Smooth muscle cell (in vitro differentiated cells): ENCODE measurements around the gene JAZF1. TPM values are rescaled to one million over a fixed set of nuclear protein-coding genes. Genes with fewer than 3 reads are reported as not detected.

Experiments used
- DNase-seq: peaks from one replicate; lab custom pipeline; 2025; ENCODE audit not compliant: unreplicated experiment; lab: John Stamatoyannopoulos, UW
- H2AFZ ChIP-seq: fragments of 200-600 bp; sonication (generic); 2 replicates; pipeline ENCODE4 v1.6.0; 2016; ENCODE audit warnings: antibody characterized with exemption, low read depth, mild to moderate bottlenecking
- H3F3A ChIP-seq: fragments of 200-600 bp; sonication (generic); 2 replicates; pipeline ENCODE4 v1.6.0; 2017; ENCODE audit warnings: antibody characterized with exemption, low read depth
- H3K27ac ChIP-seq: fragments of 200-600 bp; sonication (generic); 2 replicates; pipeline ENCODE4 v1.5.1; 2016; ENCODE audit warnings: low read depth, mild to moderate bottlenecking
- H3K27me3 ChIP-seq: fragments of 200-600 bp; sonication (generic); 2 replicates; pipeline ENCODE4 v1.6.1; 2016; ENCODE audit warnings: low read depth, mild to moderate bottlenecking
- H3K36me3 ChIP-seq: fragments of 200-600 bp; sonication (generic); 2 replicates; pipeline ENCODE4 v1.5.1; 2016; ENCODE audit warnings: low read depth
- H3K4me1 ChIP-seq: fragments of 200-600 bp; sonication (generic); 2 replicates; pipeline ENCODE4 v1.5.1; 2016; ENCODE audit warnings: low read depth
- H3K4me2 ChIP-seq: fragments of 200-600 bp; sonication (generic); 2 replicates; pipeline ENCODE4 v1.6.0; 2016; ENCODE audit warnings: mild to moderate bottlenecking
- H3K4me3 ChIP-seq: fragments of 200-600 bp; sonication (generic); 2 replicates; pipeline ENCODE4 v1.5.1; 2016; ENCODE audit warnings: mild to moderate bottlenecking
- H3K79me2 ChIP-seq: fragments of 200-600 bp; sonication (generic); 2 replicates; pipeline ENCODE4 v1.6.0; 2016; ENCODE audit warnings: low read depth, mild to moderate bottlenecking
- H3K9ac ChIP-seq: fragments of 200-600 bp; sonication (generic); 2 replicates; pipeline ENCODE4 v1.6.0; 2016; ENCODE audit warnings: low read depth
- H3K9me3 ChIP-seq: fragments of 200-600 bp; sonication (generic); replicated peaks from 2 replicates; pipeline ENCODE4 v1.5.1; 2016; ENCODE audit warnings: low read depth
- H4K20me1 ChIP-seq: fragments of 200-600 bp; sonication (generic); 2 replicates; pipeline ENCODE4 v1.6.0; 2016; ENCODE audit warnings: low read depth
- WGBS: methylation state at CpG from one replicate; pipeline ENCODE4 v1.1.7; 2016; ENCODE audit warnings: low lambda C conversion rate; 5-methylcytosine and 5-hydroxymethylcytosine counted together
- polyA plus RNA-seq: library from polyadenylated mRNA; unstranded; fragments of >200 nt; fragmentation: Nextera tagmentation; extraction: Ambion mirVana; gene quantifications from 2 replicates; pipeline ENCODE4 v1.2.1, GENCODE V29; 2016
- total RNA-seq: library from RNA; depleted of rRNA; stranded (reverse); fragments of >200 nt; gene quantifications from 2 replicates; pipeline ENCODE4 v1.2.3, GENCODE V29; 2014
- TF ChIP-seq, protein P1 (sequence below): fragments of 200-600 bp; sonication (generic); IDR thresholded peaks from 2 replicates; pipeline ENCODE4 v1.5.1; 2017; ENCODE audit warnings: borderline replicate concordance, mild to moderate bottlenecking, antibody characterized with exemption; ENCODE audit not compliant: insufficient read depth, poor library complexity, severe bottlenecking

Gene JAZF1
- total and polyA plus RNA-seq, 2 experiments from 2014 or later: 17.4 to 18.0 TPM

- Histone ChIP-seq H3K36me3 (no peaks in the 10 kb centered on the region), H3K27ac (no peak overlapping the region), H3K4me2 (no peak overlapping the region), H4K20me1 (peaks cover 9% of the 10 kb centered on the region), H3K9ac (no peak overlapping the region), H3K27me3 (no peaks in the 10 kb centered on the region), H3K4me1 (no peaks in the 10 kb centered on the region), H3F3A (no peaks in the 10 kb centered on the region), H3K4me3 (no peak overlapping the region), H3K79me2 (no peaks in the 10 kb centered on the region), H2AFZ (no peak overlapping the region), H3K9me3 (no peaks in the 10 kb centered on the region)
- TF ChIP-seq, protein P1, sequence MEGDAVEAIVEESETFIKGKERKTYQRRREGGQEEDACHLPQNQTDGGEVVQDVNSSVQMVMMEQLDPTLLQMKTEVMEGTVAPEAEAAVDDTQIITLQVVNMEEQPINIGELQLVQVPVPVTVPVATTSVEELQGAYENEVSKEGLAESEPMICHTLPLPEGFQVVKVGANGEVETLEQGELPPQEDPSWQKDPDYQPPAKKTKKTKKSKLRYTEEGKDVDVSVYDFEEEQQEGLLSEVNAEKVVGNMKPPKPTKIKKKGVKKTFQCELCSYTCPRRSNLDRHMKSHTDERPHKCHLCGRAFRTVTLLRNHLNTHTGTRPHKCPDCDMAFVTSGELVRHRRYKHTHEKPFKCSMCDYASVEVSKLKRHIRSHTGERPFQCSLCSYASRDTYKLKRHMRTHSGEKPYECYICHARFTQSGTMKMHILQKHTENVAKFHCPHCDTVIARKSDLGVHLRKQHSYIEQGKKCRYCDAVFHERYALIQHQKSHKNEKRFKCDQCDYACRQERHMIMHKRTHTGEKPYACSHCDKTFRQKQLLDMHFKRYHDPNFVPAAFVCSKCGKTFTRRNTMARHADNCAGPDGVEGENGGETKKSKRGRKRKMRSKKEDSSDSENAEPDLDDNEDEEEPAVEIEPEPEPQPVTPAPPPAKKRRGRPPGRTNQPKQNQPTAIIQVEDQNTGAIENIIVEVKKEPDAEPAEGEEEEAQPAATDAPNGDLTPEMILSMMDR: no peak
- WGBS: 97% methylated on average over 2 of the region's 2 CpGs
- DNase-seq: no peak
These were observed 344.1 kb downstream of the JAZF1 start for GRCh38 chr7:27836536-27836935.

- Histone ChIP-seq H3K4me1 (no peaks in the 10 kb centered on the region), H3K79me2 (no peaks in the 10 kb centered on the region), H3K4me3 (no peak overlapping the region), H4K20me1 (peaks cover 17% of the 10 kb centered on the region), H3K27me3 (no peaks in the 10 kb centered on the region), H2AFZ (no peak overlapping the region), H3K9ac (no peak overlapping the region), H3K9me3 (no peaks in the 10 kb centered on the region), H3K4me2 (no peak overlapping the region), H3K27ac (no peak overlapping the region), H3F3A (no peaks in the 10 kb centered on the region), H3K36me3 (no peaks in the 10 kb centered on the region)
- no peak for DNase-seq
- TF ChIP-seq, protein P1: no peak
- WGBS: 62% methylated on average over 7 of the region's 7 CpGs
These were observed 345.2 kb downstream of the JAZF1 start for GRCh38 chr7:27835376-27835775.

- H3K27ac ChIP-seq: no peak overlapping the region
- H3K79me2 ChIP-seq: no peaks in the 10 kb centered on the region
- no peak overlapping the region for H3K9ac ChIP-seq
- no peak overlapping the region for H3K4me3 ChIP-seq
- H3K9me3 ChIP-seq: no peaks in the 10 kb centered on the region
- H3K36me3 ChIP-seq: no peaks in the 10 kb centered on the region
- no peak overlapping the region for H3K4me2 ChIP-seq
- DNase-seq: no peak
- 90% methylated on average over 7 of the region's 7 CpGs for WGBS
- H3F3A ChIP-seq: no peaks in the 10 kb centered on the region
- no peaks in the 10 kb centered on the region for H3K27me3 ChIP-seq
- no peak overlapping the region for H2AFZ ChIP-seq
- H3K4me1 ChIP-seq: no peaks in the 10 kb centered on the region
- TF ChIP-seq, protein P1: no peak
- peaks cover 17% of the 10 kb centered on the region for H4K20me1 ChIP-seq
These were observed 346.2 kb downstream of the JAZF1 start for GRCh38 chr7:27834179-27834921.

GRCh38 chr7:27826357-27826756, 354.2 kb downstream of the JAZF1 start:
- no peaks in the 10 kb centered on the region for H3K9me3 ChIP-seq
- H3K9ac ChIP-seq: no peak overlapping the region
- no peaks in the 10 kb centered on the region for H3K4me1 ChIP-seq
- H3K27me3 ChIP-seq: no peaks in the 10 kb centered on the region
- no peak for DNase-seq
- H3K27ac ChIP-seq: no peak overlapping the region
- H3K79me2 ChIP-seq: no peaks in the 10 kb centered on the region
- no peak overlapping the region for H3K4me2 ChIP-seq
- H4K20me1 ChIP-seq: peaks cover 10% of the 10 kb centered on the region
- no peak overlapping the region for H2AFZ ChIP-seq
- H3F3A ChIP-seq: peaks cover 4% of the 10 kb centered on the region
- TF ChIP-seq, protein P1: no peak
- no peak overlapping the region for H3K4me3 ChIP-seq
- 36% methylated on average over 5 of the region's 5 CpGs for WGBS
- H3K36me3 ChIP-seq: peaks cover 4% of the 10 kb centered on the region
